ENCODE results near the gene SLC38A5. TPM values are rescaled to one million over a fixed set of nuclear protein-coding genes. Genes with fewer than 3 reads are reported as not detected.

The SLC38A5 gene
- polyA plus RNA-seq, 2 of the 4 experiments (the other 2 are of a cell fraction) = 0.32 to 0.36 TPM

- Histone ChIP-seq H3K4me1 (peaks cover 11% of the 10 kb centered on the region; the same call in 2 of the 3 replicates), H3K4me3 (no peak overlapping the region), H3K27ac (no peak overlapping the region), H3K4me2 (no peak overlapping the region), H3K9me3 (no peaks in the 10 kb centered on the region)
- TF ChIP-seq, protein P1, sequence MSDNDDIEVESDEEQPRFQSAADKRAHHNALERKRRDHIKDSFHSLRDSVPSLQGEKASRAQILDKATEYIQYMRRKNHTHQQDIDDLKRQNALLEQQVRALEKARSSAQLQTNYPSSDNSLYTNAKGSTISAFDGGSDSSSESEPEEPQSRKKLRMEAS (IDR thresholded peaks at IDR 0.05) = no peak
- TF ChIP-seq SMC3 (IDR thresholded peaks at IDR 0.05) (no peak), KDM5A (IDR thresholded peaks at IDR 0.05) (no peak), RNF2 (IDR thresholded peaks at IDR 0.05; ENCODE audit: borderline replicate concordance, low read depth) (no peak), SREBF2 (IDR thresholded peaks at IDR 0.05) (no peak)
- POLR2A ChIA-PET = no interaction called here
- ATAC-seq (no peak), DNase-seq (ENCODE audit: low read depth in 1 of 2, low spot score in 1 of 2) (no peak), FAIRE-seq (no peak)
- CTCF ChIA-PET = interaction anchor here (1.6 kb wide), 1 partner anchor 15 kb away, joined by 3 read pairs; no protein-coding TSS in a partner anchor
- 93% methylated on average over 9 of the region's 9 CpGs for WGBS (ENCODE audit: missing lambda C conversion rate)
Measured at GRCh38 chrX:48489296-48489695, 19.2 kb upstream of the SLC38A5 start.

- 94% methylated on average over 2 of the region's 3 CpGs for WGBS (ENCODE audit: missing lambda C conversion rate)
- ATAC-seq (no peak; a peak in 1 of 6 replicates), DNase-seq (ENCODE audit: low read depth in 1 of 2, low spot score in 1 of 2) (no peak), FAIRE-seq (peak; percentile 61)
- no peak for TF ChIP-seq ATOH8 (CRISPR knock-in tag; IDR thresholded peaks at IDR 0.05; ENCODE audit: low read depth)
- TF ChIP-seq HOXB13 (CRISPR knock-in tag; IDR thresholded peaks at IDR 0.05; ENCODE audit: low read depth) = no peak
- no peak for TF ChIP-seq POLR2AphosphoS2 (conservative IDR thresholded peaks at IDR 0.05; ENCODE audit: low read length)
- TF ChIP-seq EHMT2 (IDR thresholded peaks at IDR 0.05; ENCODE audit: low read depth) = no peak
- TF ChIP-seq FOSL2 (IDR thresholded peaks at IDR 0.05) = no peak
- no peak for TF ChIP-seq FOSL2 (CRISPR knock-in tag; IDR thresholded peaks at IDR 0.05)
- TF ChIP-seq FOSB (CRISPR knock-in tag; IDR thresholded peaks at IDR 0.05) = no peak
- TF ChIP-seq, protein P1 (IDR thresholded peaks at IDR 0.05) = no peak
- TF ChIP-seq RNF2 (IDR thresholded peaks at IDR 0.05; ENCODE audit: borderline replicate concordance, low read depth) = no peak
- no peak for TF ChIP-seq ZC3H11A (IDR thresholded peaks at IDR 0.05)
- no peak for TF ChIP-seq KDM1A (IDR thresholded peaks at IDR 0.05; ENCODE audit: low read depth)
- no peak for TF ChIP-seq BHLHE40 (IDR thresholded peaks at IDR 0.05; ENCODE audit: low read depth, low read length)
- no peak for TF ChIP-seq HOXB5 (CRISPR knock-in tag; IDR thresholded peaks at IDR 0.05)
- no peak for TF ChIP-seq HEYL (CRISPR knock-in tag; IDR thresholded peaks at IDR 0.05)
- no peak for TF ChIP-seq TFCP2L1 (CRISPR knock-in tag; IDR thresholded peaks at IDR 0.05)
- no peak for TF ChIP-seq RAD21 (conservative IDR thresholded peaks at IDR 0.05 in 1 of 2, IDR thresholded peaks at IDR 0.05 in 1 of 2)
- ChIA-PET CTCF (no interaction called here), POLR2A (no interaction called here)
- Histone ChIP-seq H3K4me2 (no peak overlapping the region), H3K27ac (no peak overlapping the region), H3K4me3 (no peak overlapping the region), H3K4me1 (peaks cover 11% of the 10 kb centered on the region; the same call in 2 of the 3 replicates), H3K9me3 (no peaks in the 10 kb centered on the region)
Measured at GRCh38 chrX:48488034-48488433, 18.0 kb upstream of the SLC38A5 start.

DNA sequence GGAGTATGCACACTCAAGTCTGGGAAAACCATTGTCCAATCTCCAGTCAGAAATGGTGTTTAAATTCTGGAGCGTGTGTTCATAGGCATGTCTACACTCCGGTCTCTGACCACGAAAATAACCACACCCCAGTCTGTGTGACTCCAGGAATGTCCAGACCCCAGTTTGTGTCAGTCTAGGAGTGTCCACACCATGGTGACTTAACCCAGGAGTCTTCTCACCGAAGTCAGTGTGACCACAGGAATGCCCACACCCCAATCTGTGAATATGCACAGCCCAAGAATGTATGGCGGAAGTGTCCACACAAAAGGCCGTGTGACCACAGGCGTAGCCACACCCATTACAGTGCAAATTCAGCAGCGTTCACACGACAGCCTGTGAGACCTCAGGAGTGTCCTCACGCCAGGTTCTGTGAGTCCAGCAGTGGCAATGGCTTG is 17.3 kb upstream of the SLC38A5 start:
- ChIA-PET CTCF (no interaction called here), POLR2A (no interaction called here)
- H3K4me2 ChIP-seq = no peak overlapping the region
- no peak for TF ChIP-seq CEBPB (IDR thresholded peaks at IDR 0.05)
- no peak for TF ChIP-seq EP300 (IDR thresholded peaks at IDR 0.05)
- TF ChIP-seq SMC3 (IDR thresholded peaks at IDR 0.05) = no peak
- no peak for TF ChIP-seq NPAS2 (CRISPR knock-in tag; IDR thresholded peaks at IDR 0.05; ENCODE audit: borderline replicate concordance)
- TF ChIP-seq, protein P1 (IDR thresholded peaks at IDR 0.05) = no peak
- no peak for TF ChIP-seq MAFK (IDR thresholded peaks at IDR 0.05; ENCODE audit: partially characterized antibody)
- TF ChIP-seq ZSCAN20 (CRISPR knock-in tag; IDR thresholded peaks at IDR 0.05) = no peak
- no peak for TF ChIP-seq KDM1A (IDR thresholded peaks at IDR 0.05; ENCODE audit: low read depth)
- no peak for TF ChIP-seq TFCP2L1 (CRISPR knock-in tag; IDR thresholded peaks at IDR 0.05)
- TF ChIP-seq, protein P2, sequence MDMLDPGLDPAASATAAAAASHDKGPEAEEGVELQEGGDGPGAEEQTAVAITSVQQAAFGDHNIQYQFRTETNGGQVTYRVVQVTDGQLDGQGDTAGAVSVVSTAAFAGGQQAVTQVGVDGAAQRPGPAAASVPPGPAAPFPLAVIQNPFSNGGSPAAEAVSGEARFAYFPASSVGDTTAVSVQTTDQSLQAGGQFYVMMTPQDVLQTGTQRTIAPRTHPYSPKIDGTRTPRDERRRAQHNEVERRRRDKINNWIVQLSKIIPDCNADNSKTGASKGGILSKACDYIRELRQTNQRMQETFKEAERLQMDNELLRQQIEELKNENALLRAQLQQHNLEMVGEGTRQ (IDR thresholded peaks at IDR 0.05) = no peak
- no peak for TF ChIP-seq EHF (CRISPR knock-in tag; IDR thresholded peaks at IDR 0.05)
- TF ChIP-seq ZNF302 (CRISPR knock-in tag; IDR thresholded peaks at IDR 0.05) = no peak
- TF ChIP-seq FOSL2 (IDR thresholded peaks at IDR 0.05) = no peak
- no peak for TF ChIP-seq FOSL2 (CRISPR knock-in tag; IDR thresholded peaks at IDR 0.05)
- no peak for TF ChIP-seq KDM5A (IDR thresholded peaks at IDR 0.05)
- TF ChIP-seq RFX5 (IDR thresholded peaks at IDR 0.05) = no peak
- TF ChIP-seq, protein P3, sequence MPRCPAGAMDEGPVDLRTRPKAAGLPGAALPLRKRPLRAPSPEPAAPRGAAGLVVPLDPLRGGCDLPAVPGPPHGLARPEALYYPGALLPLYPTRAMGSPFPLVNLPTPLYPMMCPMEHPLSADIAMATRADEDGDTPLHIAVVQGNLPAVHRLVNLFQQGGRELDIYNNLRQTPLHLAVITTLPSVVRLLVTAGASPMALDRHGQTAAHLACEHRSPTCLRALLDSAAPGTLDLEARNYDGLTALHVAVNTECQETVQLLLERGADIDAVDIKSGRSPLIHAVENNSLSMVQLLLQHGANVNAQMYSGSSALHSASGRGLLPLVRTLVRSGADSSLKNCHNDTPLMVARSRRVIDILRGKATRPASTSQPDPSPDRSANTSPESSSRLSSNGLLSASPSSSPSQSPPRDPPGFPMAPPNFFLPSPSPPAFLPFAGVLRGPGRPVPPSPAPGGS (IDR thresholded peaks at IDR 0.05) = no peak
- TF ChIP-seq HOXB5 (CRISPR knock-in tag; IDR thresholded peaks at IDR 0.05) = no peak
- TF ChIP-seq GATA3 (IDR thresholded peaks at IDR 0.05; ENCODE audit: borderline replicate concordance) = no peak
- no peak for TF ChIP-seq ESRRA (IDR thresholded peaks at IDR 0.05; ENCODE audit: borderline replicate concordance, low read length)
- WGBS (ENCODE audit: missing lambda C conversion rate) = 70% methylated on average over 9 of the region's 10 CpGs
- ATAC-seq (peak; percentile 48 to 70), FAIRE-seq (no peak), DNase-seq (ENCODE audit: low read depth in 1 of 2, low spot score in 1 of 2) (peak in 1 of 2 experiments; percentile 65)
- H3K9me3 ChIP-seq = no peaks in the 10 kb centered on the region
- H3K4me1 ChIP-seq = peaks cover 6% of the 10 kb centered on the region; the same call in 2 of the 3 replicates
- no peak overlapping the region for H3K27ac ChIP-seq
- no peak overlapping the region for H3K4me3 ChIP-seq

Measured in A549 (cell line).